B cell (primary cell): ENCODE data around the gene ABCA8. TPM values are rescaled to one million over a fixed set of nuclear protein-coding genes. Genes with fewer than 3 reads are reported as not detected.
"Not testable (repeated sequence)": the region's sequence is repeated elsewhere in the genome, so short reads cannot be mapped to it uniquely, and the experiment has no call there.

ENCODE experiments used
- ATAC-seq: fragments of 200-7000 bp; cut with Tn5 transposase; one replicate; pipeline ENCODE4 v1.10.0; 2021; ENCODE audit warnings: low read depth, mild to moderate bottlenecking, moderate number of reproducible peaks, moderate library complexity
- CTCF ChIA-PET: fragments of 350-600 bp; sonication (Branson Sonifier 250); formaldehyde crosslinking; loops from one replicate; lab custom pipeline; 2021; ENCODE audit warnings: antibody characterized with exemption, inconsistent platforms; lab: Charles Lee
- POLR2A ChIA-PET: fragments of 350-600 bp; sonication (Branson Sonifier 250); formaldehyde crosslinking; loops from one replicate; lab custom pipeline; 2021; ENCODE audit warnings: antibody characterized with exemption; lab: Charles Lee
- DNase-seq: peaks from one replicate; pipeline ENCODE4 v3.0.0; 2013
- H2AFZ ChIP-seq: 2 replicates; pipeline ENCODE4 v1.6.1; 2012; ENCODE audit warnings: mild to moderate bottlenecking, low read depth, low read length; ENCODE audit not compliant: insufficient read depth, poor library complexity, severe bottlenecking
- H3K27ac ChIP-seq, 2 donors: 1 replicate in 1 of 2; 2 replicates in 1 of 2; pipeline ENCODE4 v1.5.1; 2012 to 2013; ENCODE audit warnings: low read length in 2 of 2, mild to moderate bottlenecking in 2 of 2, moderate library complexity in 1 of 2
- H3K27me3 ChIP-seq, 4 experiments: fragments of 200-600 bp in 1 of 4; sonication (generic) in 1 of 4; replicated peaks in 1 of 4; 1 replicate in 2 of 4; 2 replicates in 2 of 4; pipeline versions ENCODE4 v1.6.1 to v1.7.0; 2013 to 2016; ENCODE audit warnings: low read length in 3 of 4, mild to moderate bottlenecking in 2 of 4, mixed read lengths in 1 of 4, moderate library complexity in 1 of 4; ENCODE audit not compliant: insufficient read depth in 4 of 4, control insufficient read depth in 3 of 4; ENCODE audit errors: control extremely low read depth in 1 of 4
- H3K36me3 ChIP-seq, 2 experiments: replicated peaks in 1 of 2; 1 replicate in 1 of 2; 2 replicates in 1 of 2; pipeline versions ENCODE4 v1.6.1 to v1.7.1; 2013; ENCODE audit warnings: low read length in 1 of 2; ENCODE audit not compliant: insufficient read depth in 2 of 2, control insufficient read depth in 1 of 2; ENCODE audit errors: control extremely low read depth in 1 of 2, extremely low read depth in 1 of 2
- H3K4me1 ChIP-seq, 2 donors: fragments of 200-600 bp in 1 of 2; sonication (generic) in 1 of 2; 1 replicate in 1 of 2; 2 replicates in 1 of 2; pipeline versions ENCODE4 v1.5.1 to v1.6.1; 2013 to 2017; ENCODE audit warnings: low read length in 2 of 2; ENCODE audit not compliant: control insufficient read depth in 2 of 2, insufficient read depth in 2 of 2
- H3K4me2 ChIP-seq: replicated peaks from 2 replicates; pipeline ENCODE3; 2012; ENCODE audit warnings: mild to moderate bottlenecking, low read depth, low read length; ENCODE audit not compliant: poor library complexity, severe bottlenecking
- H3K4me3 ChIP-seq, 5 experiments: fragments of 200-600 bp in 1 of 5; sonication (generic) in 1 of 5; 1 replicate in 3 of 5; 2 replicates in 2 of 5; pipeline versions ENCODE4 v1.5.1 to v1.7.0; 2011 to 2016; ENCODE audit warnings: low read length in 4 of 5, mild to moderate bottlenecking in 4 of 5, low read depth in 2 of 5, control low read depth in 1 of 5, moderate library complexity in 1 of 5; ENCODE audit not compliant: insufficient read depth in 1 of 5; ENCODE audit errors: control extremely low read depth in 1 of 5, extremely low read depth in 1 of 5
- H3K79me2 ChIP-seq: fragments of 200-600 bp; sonication (generic); one replicate; pipeline ENCODE4 v1.6.0; 2016; ENCODE audit warnings: low read length; ENCODE audit not compliant: control insufficient read depth, insufficient read depth
- H3K9ac ChIP-seq: fragments of 200-600 bp; sonication (generic); 2 replicates; pipeline ENCODE4 v1.6.1; 2017; ENCODE audit warnings: mild to moderate bottlenecking, low read length, moderate library complexity
- H3K9me3 ChIP-seq, 3 donors: one replicate each; pipeline versions ENCODE4 v1.6.1 to v1.7.1; 2013; ENCODE audit warnings: low read length in 2 of 3; ENCODE audit not compliant: control insufficient read depth in 2 of 3, insufficient read depth in 1 of 3; ENCODE audit errors: control extremely low read depth in 1 of 3
- H4K20me1 ChIP-seq: 2 replicates; pipeline ENCODE4 v1.6.0; 2012; ENCODE audit warnings: mild to moderate bottlenecking, low read length; ENCODE audit not compliant: insufficient read depth, control insufficient read depth, poor library complexity, severe bottlenecking
- H3K27ac Mint-ChIP-seq: one replicate; pipeline ENCODE4 v1.8.0; 2021; ENCODE audit warnings: mixed read lengths
- H3K27me3 Mint-ChIP-seq: one replicate; pipeline ENCODE4 v1.8.0; 2021; ENCODE audit warnings: mixed read lengths
- H3K4me1 Mint-ChIP-seq: one replicate; pipeline ENCODE4 v1.8.0; 2021; ENCODE audit warnings: mixed read lengths
- H3K4me3 Mint-ChIP-seq: one replicate; pipeline ENCODE4 v1.8.0; 2021; ENCODE audit warnings: mixed read lengths
- H3K9me3 Mint-ChIP-seq: one replicate; pipeline ENCODE4 v1.8.0; 2022; ENCODE audit warnings: mixed read lengths; ENCODE audit not compliant: insufficient read depth
- CTCF ChIP-seq: fragments of 200-600 bp; IDR thresholded peaks from one replicate; pipeline ENCODE4 v1.8.0; 2022; ENCODE audit warnings: antibody characterized with exemption, mild to moderate bottlenecking
- EZH2 ChIP-seq: IDR thresholded peaks from 2 replicates; pipeline ENCODE4 v1.6.1; 2012; ENCODE audit warnings: borderline replicate concordance, low read depth, mild to moderate bottlenecking, moderate library complexity, low read length; ENCODE audit not compliant: insufficient read depth, poor library complexity, severe bottlenecking
- WGBS: methylation state at CpG from one replicate; pipeline ENCODE4 v1.1.5; 2013; ENCODE audit warnings: missing lambda C conversion rate; ENCODE audit not compliant: insufficient coverage; 5-methylcytosine and 5-hydroxymethylcytosine counted together
- intact Hi-C: fragments of 100-400 bp; cut with micrococcal nuclease; formaldehyde crosslinking; loops from one replicate; pipeline ENCODE4 v1.10.0; 2022
- polyA plus RNA-seq: library from polyadenylated mRNA; depleted of rRNA; stranded (reverse); fragments of >200 nt; gene quantifications from 2 replicates; pipeline ENCODE4 v1.2.3, GENCODE V29; 2012
- total RNA-seq, 2 donors: library from RNA; stranded (reverse); fragments of 120-200 nt in 1 of 2; gene quantifications; 1 replicate in 1 of 2; 2 replicates in 1 of 2; pipeline versions ENCODE4 v1.2.3 to v1.2.4, GENCODE V29; 2013 to 2022

ABCA8 gene
- total and polyA plus RNA-seq, 2 donors (not counting 1 experiment from before 2014, with no cell fraction given), result not detected

DNA sequence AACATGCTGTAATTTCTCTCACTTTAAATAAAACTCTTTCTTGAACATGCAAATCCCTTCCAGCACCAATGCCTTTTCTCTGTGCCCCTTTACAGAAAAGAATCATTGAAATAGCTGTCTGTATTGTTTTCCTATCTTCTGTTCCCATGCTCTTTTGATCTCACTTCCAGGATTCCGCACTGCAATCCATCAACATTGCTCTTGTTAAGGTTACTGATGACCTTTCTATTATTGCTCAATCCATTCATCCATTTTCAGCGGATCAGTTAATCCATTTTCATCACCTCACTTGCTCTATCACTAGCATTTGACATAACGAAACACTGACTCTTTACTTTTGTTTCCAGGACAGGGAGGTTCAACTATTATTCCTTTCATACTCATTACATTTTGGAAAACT is 130.5 kb downstream of the ABCA8 start:
- Histone ChIP-seq H3K79me2 (no peaks in the 10 kb centered on the region), H3K4me2 (no peak overlapping the region), H4K20me1 (no peaks in the 10 kb centered on the region), H3K9me3 (peaks cover 0 to 1% (median 0%) of the 10 kb centered on the region in 3 donors), H3K27me3 (no peaks in the 10 kb centered on the region), H3K36me3 (no peaks in the 10 kb centered on the region), H3K4me1 (no peaks in the 10 kb centered on the region), H3K9ac (no peak overlapping the region), H2AFZ (no peak overlapping the region), H3K4me3 (no peak overlapping the region), H3K27ac (no peak overlapping the region)
- Mint-ChIP-seq H3K4me3 (no peak overlapping the region), H3K27ac (no peak overlapping the region), H3K27me3 (peaks cover 9% of the 10 kb centered on the region), H3K4me1 (no peaks in the 10 kb centered on the region), H3K9me3 (no peaks in the 10 kb centered on the region)
- ChIA-PET POLR2A (no interaction called here), CTCF (no interaction called here)
- TF ChIP-seq EZH2, result no peak
- no peak for TF ChIP-seq CTCF
- 100% methylated on average over 3 of the region's 3 CpGs for WGBS
- DNase-seq (no peak), ATAC-seq (no peak)
- intact Hi-C loops, result no loop called here

- POLR2A ChIA-PET, H3K4me3 Mint-ChIP-seq, DNase-seq, H3K9me3 ChIP-seq, intact Hi-C loops, H3K4me1 ChIP-seq, ATAC-seq, H3K79me2 ChIP-seq, H3K27ac Mint-ChIP-seq, H3K36me3 ChIP-seq, H3K4me3 ChIP-seq, H3K27ac ChIP-seq, H3K4me1 Mint-ChIP-seq, H3K9me3 Mint-ChIP-seq, H2AFZ ChIP-seq, H4K20me1 ChIP-seq, CTCF ChIA-PET, H3K27me3 Mint-ChIP-seq, H3K9ac ChIP-seq, H3K27me3 ChIP-seq, H3K4me2 ChIP-seq: not testable (repeated sequence)
- 87% methylated on average over 4 of the region's 5 CpGs for WGBS
Measured at GRCh38 chr17:68824185-68824584, 131.0 kb downstream of the ABCA8 start.
